Smooth muscle cell (in vitro differentiated cells): ENCODE measurements around the gene PLB1. TPM values are rescaled to one million over a fixed set of nuclear protein-coding genes. Genes with fewer than 3 reads are reported as not detected.
"Not testable (repeated sequence)": the region's sequence is repeated elsewhere in the genome, so short reads cannot be mapped to it uniquely, and the experiment has no call there.

Experiments
- DNase-seq: peaks from one replicate; lab custom pipeline; 2025; ENCODE audit not compliant: unreplicated experiment; lab: John Stamatoyannopoulos, UW
- H2AFZ ChIP-seq: fragments of 200-600 bp; sonication (generic); 2 replicates; pipeline ENCODE4 v1.6.0; 2016; ENCODE audit warnings: antibody characterized with exemption, low read depth, mild to moderate bottlenecking
- H3F3A ChIP-seq: fragments of 200-600 bp; sonication (generic); 2 replicates; pipeline ENCODE4 v1.6.0; 2017; ENCODE audit warnings: antibody characterized with exemption, low read depth
- H3K27ac ChIP-seq: fragments of 200-600 bp; sonication (generic); 2 replicates; pipeline ENCODE4 v1.5.1; 2016; ENCODE audit warnings: low read depth, mild to moderate bottlenecking
- H3K27me3 ChIP-seq: fragments of 200-600 bp; sonication (generic); 2 replicates; pipeline ENCODE4 v1.6.1; 2016; ENCODE audit warnings: low read depth, mild to moderate bottlenecking
- H3K36me3 ChIP-seq: fragments of 200-600 bp; sonication (generic); 2 replicates; pipeline ENCODE4 v1.5.1; 2016; ENCODE audit warnings: low read depth
- H3K4me1 ChIP-seq: fragments of 200-600 bp; sonication (generic); 2 replicates; pipeline ENCODE4 v1.5.1; 2016; ENCODE audit warnings: low read depth
- H3K4me2 ChIP-seq: fragments of 200-600 bp; sonication (generic); 2 replicates; pipeline ENCODE4 v1.6.0; 2016; ENCODE audit warnings: mild to moderate bottlenecking
- H3K4me3 ChIP-seq: fragments of 200-600 bp; sonication (generic); 2 replicates; pipeline ENCODE4 v1.5.1; 2016; ENCODE audit warnings: mild to moderate bottlenecking
- H3K79me2 ChIP-seq: fragments of 200-600 bp; sonication (generic); 2 replicates; pipeline ENCODE4 v1.6.0; 2016; ENCODE audit warnings: low read depth, mild to moderate bottlenecking
- H3K9ac ChIP-seq: fragments of 200-600 bp; sonication (generic); 2 replicates; pipeline ENCODE4 v1.6.0; 2016; ENCODE audit warnings: low read depth
- H3K9me3 ChIP-seq: fragments of 200-600 bp; sonication (generic); replicated peaks from 2 replicates; pipeline ENCODE4 v1.5.1; 2016; ENCODE audit warnings: low read depth
- H4K20me1 ChIP-seq: fragments of 200-600 bp; sonication (generic); 2 replicates; pipeline ENCODE4 v1.6.0; 2016; ENCODE audit warnings: low read depth
- WGBS: methylation state at CpG from one replicate; pipeline ENCODE4 v1.1.7; 2016; ENCODE audit warnings: low lambda C conversion rate; 5-methylcytosine and 5-hydroxymethylcytosine counted together
- polyA plus RNA-seq: library from polyadenylated mRNA; unstranded; fragments of >200 nt; fragmentation: Nextera tagmentation; extraction: Ambion mirVana; gene quantifications from 2 replicates; pipeline ENCODE4 v1.2.1, GENCODE V29; 2016
- total RNA-seq: library from RNA; depleted of rRNA; stranded (reverse); fragments of >200 nt; gene quantifications from 2 replicates; pipeline ENCODE4 v1.2.3, GENCODE V29; 2014
- TF ChIP-seq, protein P1 (sequence below): fragments of 200-600 bp; sonication (generic); IDR thresholded peaks from 2 replicates; pipeline ENCODE4 v1.5.1; 2017; ENCODE audit warnings: borderline replicate concordance, mild to moderate bottlenecking, antibody characterized with exemption; ENCODE audit not compliant: insufficient read depth, poor library complexity, severe bottlenecking

Gene PLB1
- total and polyA plus RNA-seq, 2 experiments from 2014 or later, result 0.75 to 8.7 TPM

DNA sequence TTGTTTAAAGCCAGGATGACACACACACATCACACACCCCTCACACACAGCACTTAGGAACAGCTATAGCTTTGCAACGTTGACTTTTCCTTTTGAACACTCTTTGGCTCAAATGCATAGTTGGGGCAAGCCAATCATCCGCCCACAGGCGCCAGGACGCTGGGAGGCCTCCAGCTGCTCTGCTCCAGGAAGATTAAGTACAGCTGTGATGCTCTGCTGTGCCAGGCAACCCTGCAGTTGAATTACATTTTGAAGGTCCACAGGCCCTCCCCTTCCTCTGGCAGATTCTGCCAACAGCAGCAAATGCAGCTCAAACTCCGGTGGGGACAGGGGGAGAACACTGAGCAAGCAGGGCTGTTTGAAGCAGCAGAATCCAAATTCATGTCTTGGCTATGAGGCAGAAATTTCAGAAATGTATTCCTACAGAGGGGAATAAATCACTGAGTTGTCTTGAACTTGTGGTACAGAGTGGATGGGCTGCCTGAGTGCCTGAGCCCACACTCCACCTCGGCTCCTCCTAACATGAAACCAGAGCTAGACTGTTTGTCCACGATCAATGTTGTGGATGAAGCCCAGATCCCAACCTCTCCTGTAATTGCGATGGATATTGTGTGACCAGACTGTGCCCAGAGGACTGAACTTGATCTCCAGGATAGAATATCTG is 169.3 kb downstream of the PLB1 start:
- Histone ChIP-seq H3K4me2 (peak overlapping the region; percentile 65), H3K27ac (peak overlapping the region; percentile 60), H4K20me1 (no peaks in the 10 kb centered on the region), H3K9ac (no peak overlapping the region), H2AFZ (peak overlapping the region; percentile 11), H3K9me3 (no peaks in the 10 kb centered on the region), H3K79me2 (no peaks in the 10 kb centered on the region), H3K36me3 (no peaks in the 10 kb centered on the region), H3K27me3 (no peaks in the 10 kb centered on the region), H3K4me3 (no peak overlapping the region), H3K4me1 (peaks cover 16% of the 10 kb centered on the region), H3F3A (peaks cover 13% of the 10 kb centered on the region)
- 30% methylated on average over 8 of the region's 8 CpGs for WGBS
- DNase-seq, result peak; percentile 14
- TF ChIP-seq, protein P1, sequence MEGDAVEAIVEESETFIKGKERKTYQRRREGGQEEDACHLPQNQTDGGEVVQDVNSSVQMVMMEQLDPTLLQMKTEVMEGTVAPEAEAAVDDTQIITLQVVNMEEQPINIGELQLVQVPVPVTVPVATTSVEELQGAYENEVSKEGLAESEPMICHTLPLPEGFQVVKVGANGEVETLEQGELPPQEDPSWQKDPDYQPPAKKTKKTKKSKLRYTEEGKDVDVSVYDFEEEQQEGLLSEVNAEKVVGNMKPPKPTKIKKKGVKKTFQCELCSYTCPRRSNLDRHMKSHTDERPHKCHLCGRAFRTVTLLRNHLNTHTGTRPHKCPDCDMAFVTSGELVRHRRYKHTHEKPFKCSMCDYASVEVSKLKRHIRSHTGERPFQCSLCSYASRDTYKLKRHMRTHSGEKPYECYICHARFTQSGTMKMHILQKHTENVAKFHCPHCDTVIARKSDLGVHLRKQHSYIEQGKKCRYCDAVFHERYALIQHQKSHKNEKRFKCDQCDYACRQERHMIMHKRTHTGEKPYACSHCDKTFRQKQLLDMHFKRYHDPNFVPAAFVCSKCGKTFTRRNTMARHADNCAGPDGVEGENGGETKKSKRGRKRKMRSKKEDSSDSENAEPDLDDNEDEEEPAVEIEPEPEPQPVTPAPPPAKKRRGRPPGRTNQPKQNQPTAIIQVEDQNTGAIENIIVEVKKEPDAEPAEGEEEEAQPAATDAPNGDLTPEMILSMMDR, result no peak

DNA sequence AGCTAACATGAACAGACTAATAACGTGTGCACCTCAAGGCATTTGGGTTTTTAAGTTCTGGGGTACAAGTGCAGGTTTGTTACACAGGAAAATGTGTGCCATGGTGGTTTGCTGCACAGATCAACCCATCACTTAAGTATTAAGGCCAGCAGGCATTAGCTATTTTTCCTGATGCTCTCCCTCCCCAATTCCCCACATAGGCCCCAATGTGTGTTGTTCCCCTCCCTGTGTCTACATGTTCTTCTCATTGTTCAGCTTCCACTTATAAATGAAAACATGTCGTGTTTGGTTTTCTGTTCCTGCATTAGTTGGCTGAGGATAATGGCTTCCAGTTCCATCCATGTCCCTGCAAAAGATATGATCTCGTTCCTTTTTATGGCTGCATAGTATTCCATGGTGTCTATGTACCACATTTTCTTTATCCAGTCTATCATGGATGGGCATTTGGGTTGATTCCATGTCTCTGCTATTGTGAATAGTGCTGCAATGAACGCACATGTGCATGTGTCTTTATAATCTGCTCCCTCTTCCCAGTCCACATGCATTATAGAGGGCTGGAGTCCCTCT is 170.0 kb downstream of the PLB1 start:
- H2AFZ ChIP-seq, H3K79me2 ChIP-seq, DNase-seq, H4K20me1 ChIP-seq, H3K36me3 ChIP-seq, H3K9me3 ChIP-seq, H3K4me2 ChIP-seq, H3K4me3 ChIP-seq, H3K9ac ChIP-seq, H3K27me3 ChIP-seq: not testable (repeated sequence)
- H3K4me1 ChIP-seq, result peaks cover 16% of the 10 kb centered on the region
- 90% methylated on average over 4 of the region's 4 CpGs for WGBS
- H3F3A ChIP-seq, result peaks cover 13% of the 10 kb centered on the region
- peak overlapping the region; percentile 60 for H3K27ac ChIP-seq

DNA sequence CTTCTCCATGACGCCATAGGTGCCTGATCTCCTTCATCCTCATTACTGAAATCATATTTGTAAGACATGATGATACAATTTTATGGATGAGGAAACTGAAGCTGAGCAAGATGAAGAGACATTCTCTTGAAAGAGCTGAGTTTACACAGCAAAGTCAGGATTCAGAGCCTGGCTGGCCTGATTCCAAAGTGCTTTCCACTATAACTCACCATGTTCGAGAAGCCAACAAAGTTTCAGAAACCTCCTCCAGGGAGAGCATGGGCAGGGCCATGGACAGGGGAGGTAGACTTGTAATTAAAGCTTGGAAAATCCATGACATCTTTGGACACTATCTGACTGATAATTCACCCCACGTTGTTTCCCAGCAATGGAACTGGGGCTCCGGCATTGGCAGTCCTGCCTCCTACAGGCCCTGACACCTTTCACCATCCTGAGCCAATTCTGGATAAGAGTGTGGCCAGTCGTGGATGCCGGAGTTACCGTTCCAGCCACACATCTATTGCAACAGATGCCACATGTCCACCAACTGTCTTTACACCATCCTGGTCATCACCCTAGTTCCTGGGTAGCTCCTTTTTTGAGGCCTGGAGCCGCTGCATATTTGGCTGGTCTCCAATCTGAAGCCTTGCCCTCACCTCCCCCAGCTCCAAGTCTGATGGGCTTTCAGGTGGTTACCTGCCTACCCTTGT is 170.8 kb downstream of the PLB1 start:
- H3K4me2 ChIP-seq, result no peak overlapping the region
- H3K27me3 ChIP-seq, result no peaks in the 10 kb centered on the region
- peaks cover 16% of the 10 kb centered on the region for H3K4me1 ChIP-seq
- H3K4me3 ChIP-seq, result no peak overlapping the region
- no peak for DNase-seq
- no peaks in the 10 kb centered on the region for H3K36me3 ChIP-seq
- 96% methylated on average over 8 of the region's 8 CpGs for WGBS
- H3K9ac ChIP-seq, result no peak overlapping the region
- no peaks in the 10 kb centered on the region for H3K79me2 ChIP-seq
- H4K20me1 ChIP-seq, result no peaks in the 10 kb centered on the region
- no peaks in the 10 kb centered on the region for H3K9me3 ChIP-seq
- TF ChIP-seq, protein P1, result no peak
- H3K27ac ChIP-seq, result no peak overlapping the region
- H2AFZ ChIP-seq, result no peak overlapping the region
- peaks cover 13% of the 10 kb centered on the region for H3F3A ChIP-seq

DNA sequence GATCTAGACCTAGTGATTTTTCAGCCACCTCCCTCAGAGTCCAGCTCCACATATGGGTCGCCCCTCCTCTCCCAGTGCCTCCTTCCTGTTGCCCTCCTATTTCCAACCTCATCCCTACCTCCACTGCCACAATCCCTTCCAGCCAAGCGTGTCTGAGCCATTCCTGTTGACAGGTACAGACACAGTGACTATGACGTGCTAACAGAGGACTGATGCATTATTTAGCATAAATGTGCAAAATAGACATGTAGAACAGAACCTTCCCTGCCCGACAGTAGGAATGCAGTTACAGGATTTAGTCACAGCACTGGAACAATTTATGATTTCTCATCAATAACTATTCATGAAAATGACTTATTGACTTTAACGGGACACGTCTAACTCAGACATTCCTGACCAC is 171.4 kb downstream of the PLB1 start:
- no peaks in the 10 kb centered on the region for H4K20me1 ChIP-seq
- peaks cover 13% of the 10 kb centered on the region for H3F3A ChIP-seq
- H3K4me1 ChIP-seq, result peaks cover 16% of the 10 kb centered on the region
- no peaks in the 10 kb centered on the region for H3K36me3 ChIP-seq
- no peak overlapping the region for H3K4me2 ChIP-seq
- TF ChIP-seq, protein P1, result no peak
- no peaks in the 10 kb centered on the region for H3K27me3 ChIP-seq
- no peak overlapping the region for H2AFZ ChIP-seq
- H3K4me3 ChIP-seq, result no peak overlapping the region
- no peaks in the 10 kb centered on the region for H3K79me2 ChIP-seq
- no peak overlapping the region for H3K27ac ChIP-seq
- no peak overlapping the region for H3K9ac ChIP-seq
- WGBS, result 93% methylated on average over 6 of the region's 6 CpGs
- no peaks in the 10 kb centered on the region for H3K9me3 ChIP-seq
- DNase-seq, result no peak
